Sigmoid colon (tissue), 4 donors: ENCODE measurements around the gene STK17A.

ENCODE experiments used
- POLR2A ChIP-seq, 2 donors: fragments of 450-650 bp; IDR thresholded peaks; one replicate each; pipeline ENCODE4 v1.6.1; 2016; ENCODE audit warnings: antibody characterized with exemption in 2 of 2, mild to moderate bottlenecking in 2 of 2, moderate library complexity in 2 of 2
- POLR2AphosphoS5 ChIP-seq, 4 donors: sonication (generic); formaldehyde crosslinking; IDR thresholded peaks; one replicate each; pipeline ENCODE4 v1.6.1; 2017; ENCODE audit warnings: antibody characterized with exemption in 4 of 4
- TF ChIP-seq, protein P1 (sequence below), 4 experiments: fragments of 450-650 bp in 3 of 4; fragments of 200-600 bp in 1 of 4; IDR thresholded peaks; one replicate each; pipeline ENCODE4 v1.5.1; 2016 to 2019; ENCODE audit warnings: antibody characterized with exemption in 4 of 4, mild to moderate bottlenecking in 3 of 4, moderate library complexity in 2 of 4

GRCh38 chr7:43593010-43593409 lies 10.1 kb downstream of the STK17A start:
- TF ChIP-seq, protein P1, sequence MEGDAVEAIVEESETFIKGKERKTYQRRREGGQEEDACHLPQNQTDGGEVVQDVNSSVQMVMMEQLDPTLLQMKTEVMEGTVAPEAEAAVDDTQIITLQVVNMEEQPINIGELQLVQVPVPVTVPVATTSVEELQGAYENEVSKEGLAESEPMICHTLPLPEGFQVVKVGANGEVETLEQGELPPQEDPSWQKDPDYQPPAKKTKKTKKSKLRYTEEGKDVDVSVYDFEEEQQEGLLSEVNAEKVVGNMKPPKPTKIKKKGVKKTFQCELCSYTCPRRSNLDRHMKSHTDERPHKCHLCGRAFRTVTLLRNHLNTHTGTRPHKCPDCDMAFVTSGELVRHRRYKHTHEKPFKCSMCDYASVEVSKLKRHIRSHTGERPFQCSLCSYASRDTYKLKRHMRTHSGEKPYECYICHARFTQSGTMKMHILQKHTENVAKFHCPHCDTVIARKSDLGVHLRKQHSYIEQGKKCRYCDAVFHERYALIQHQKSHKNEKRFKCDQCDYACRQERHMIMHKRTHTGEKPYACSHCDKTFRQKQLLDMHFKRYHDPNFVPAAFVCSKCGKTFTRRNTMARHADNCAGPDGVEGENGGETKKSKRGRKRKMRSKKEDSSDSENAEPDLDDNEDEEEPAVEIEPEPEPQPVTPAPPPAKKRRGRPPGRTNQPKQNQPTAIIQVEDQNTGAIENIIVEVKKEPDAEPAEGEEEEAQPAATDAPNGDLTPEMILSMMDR (IDR thresholded peaks at IDR 0.05) = no peak
- TF ChIP-seq POLR2A (IDR thresholded peaks at IDR 0.05) (no peak), POLR2AphosphoS5 (IDR thresholded peaks at IDR 0.05) (no peak)
